HCT116 (cell line): ENCODE measurements around the gene ZNRF2. TPM values are rescaled to one million over a fixed set of nuclear protein-coding genes. Genes with fewer than 3 reads are reported as not detected.

Source experiments
- ATAC-seq: fragments of 200-7000 bp; cut with Tn5 transposase; 2 replicates; pipeline ENCODE4 v1.9.1; 2020; ENCODE audit warnings: mild to moderate bottlenecking, moderate library complexity
- BruUV-seq: library from RNA; stranded (reverse); fragments of 400-500 nt; replicated peaks from 2 replicates; lab custom pipeline; 2021; lab: Mats Ljungman, UMichigan
- CTCF ChIA-PET: fragments of 300-600 bp; sonication (Branson Sonifier 250); formaldehyde crosslinking; loops from one replicate; lab custom pipeline; 2021; ENCODE audit warnings: antibody characterized with exemption; lab: Charles Lee
- POLR2A ChIA-PET: fragments of 300-600, 350-600 bp; sonication (Branson Sonifier 250); formaldehyde crosslinking; loops from one replicate; lab custom pipeline; 2021; ENCODE audit warnings: antibody characterized with exemption; lab: Charles Lee
- RAD21 ChIA-PET, 2 experiments: fragments of 300-600 bp; sonication (Branson Sonifier 250); formaldehyde crosslinking; loops; one replicate each; lab custom pipeline; 2023; ENCODE audit warnings: low total read pairs in 2 of 2; ENCODE audit not compliant: uncharacterized antibody in 2 of 2, unreplicated experiment in 2 of 2, low non-redundant PET in 1 of 2; lab: Charles Lee
- DNase-seq: peaks from one replicate; pipeline ENCODE4 v3.0.0-alpha.2; 2010; ENCODE audit warnings: low read depth, low spot score
- H2AFZ ChIP-seq: fragments of 200-600 bp; shearing (Covaris generic), sonication (generic); 2 replicates; pipeline ENCODE4 v1.6.1; 2017; ENCODE audit warnings: low read depth, mixed run types, mixed read lengths, antibody characterized with exemption, low read length; ENCODE audit not compliant: poor library complexity, severe bottlenecking
- H3K27ac ChIP-seq: 2 replicates; pipeline ENCODE4 v1.5.1; 2012; ENCODE audit warnings: low read depth, low read length
- H3K27me3 ChIP-seq: fragments of 200-600 bp; sonication (generic); 2 replicates; pipeline ENCODE4 v1.6.1; 2016; ENCODE audit warnings: mixed run types, low read length, mixed read lengths; ENCODE audit not compliant: insufficient read depth
- H3K36me3 ChIP-seq, 2 experiments: fragments of 200-500 bp in 1 of 2; fragments of 200-600 bp in 1 of 2; sonication (Bioruptor generic) in 1 of 2; sonication (generic) in 1 of 2; 2 replicates each; pipeline versions ENCODE4 v1.5.1 to v1.6.1; 2014 to 2016; ENCODE audit warnings: low read length in 2 of 2, inconsistent platforms in 1 of 2, mixed read lengths in 1 of 2, mixed run types in 1 of 2; ENCODE audit not compliant: insufficient read depth in 2 of 2, control insufficient read depth in 1 of 2
- H3K4me1 ChIP-seq, 2 experiments: fragments of 200-600 bp in 1 of 2; sonication (generic) in 1 of 2; 2 replicates each; pipeline versions ENCODE4 v1.5.1 to v1.6.1; 2012 to 2017; ENCODE audit warnings: low read length in 2 of 2, inconsistent platforms in 1 of 2, mild to moderate bottlenecking in 1 of 2, mixed read lengths in 1 of 2, mixed run types in 1 of 2, moderate library complexity in 1 of 2; ENCODE audit not compliant: insufficient read depth in 2 of 2, control insufficient read depth in 1 of 2
- H3K4me2 ChIP-seq: fragments of 200-600 bp; sonication (generic); 2 replicates; pipeline ENCODE4 v1.6.1; 2017; ENCODE audit warnings: mixed run types, low read length, mixed read lengths
- H3K4me3 ChIP-seq, 2 experiments: fragments of 200-600 bp in 1 of 2; sonication (generic) in 1 of 2; replicated peaks in 1 of 2; 2 replicates each; pipeline ENCODE4 v1.5.1; 2011 to 2016; ENCODE audit warnings: low read length in 2 of 2, control low read depth in 1 of 2, low read depth in 1 of 2, mild to moderate bottlenecking in 1 of 2, mixed read lengths in 1 of 2, mixed run types in 1 of 2
- H3K79me2 ChIP-seq: fragments of 200-600 bp; sonication (generic); 2 replicates; pipeline ENCODE4 v1.6.1; 2017; ENCODE audit warnings: mild to moderate bottlenecking, mixed run types, low read length, moderate library complexity, mixed read lengths; ENCODE audit not compliant: insufficient read depth
- H3K9ac ChIP-seq: fragments of 200-600 bp; sonication (generic); 2 replicates; pipeline ENCODE4 v1.6.1; 2016; ENCODE audit warnings: low read length, mixed read lengths
- H3K9me2 ChIP-seq: fragments of 200-600 bp; sonication (generic), shearing (Covaris generic); 2 replicates; pipeline ENCODE4 v1.6.1; 2017; ENCODE audit warnings: mixed run types, mild to moderate bottlenecking, moderate library complexity; ENCODE audit not compliant: insufficient read depth
- H3K9me3 ChIP-seq, 2 experiments: fragments of 200-500 bp in 1 of 2; fragments of 200-600 bp in 1 of 2; sonication (Bioruptor generic) in 1 of 2; sonication (generic) in 1 of 2; 2 replicates each; pipeline ENCODE4 v1.6.1; 2014 to 2017; ENCODE audit warnings: low read length in 2 of 2, mixed read lengths in 2 of 2, inconsistent platforms in 1 of 2, low read depth in 1 of 2, mild to moderate bottlenecking in 1 of 2, mixed run types in 1 of 2, moderate library complexity in 1 of 2; ENCODE audit not compliant: control insufficient read depth in 1 of 2, insufficient read depth in 1 of 2
- H4K20me1 ChIP-seq: fragments of 200-600 bp; sonication (generic), shearing (Covaris generic); 2 replicates; pipeline ENCODE4 v1.6.1; 2017; ENCODE audit warnings: mixed run types, mild to moderate bottlenecking, moderate library complexity; ENCODE audit not compliant: insufficient read depth
- CEBPB ChIP-seq: IDR thresholded peaks from 2 replicates; pipeline ENCODE4 v1.6.1; 2012; ENCODE audit warnings: low read depth
- EGR1 ChIP-seq: IDR thresholded peaks from 2 replicates; pipeline ENCODE4 v1.6.1; 2012; ENCODE audit warnings: low read depth
- EZH2 ChIP-seq: fragments of 200-600 bp; sonication (generic); IDR thresholded peaks from 2 replicates; pipeline ENCODE4 v1.6.1; 2017; ENCODE audit warnings: antibody characterized with exemption, mixed run types
- POLR2AphosphoS5 ChIP-seq: IDR thresholded peaks from 2 replicates; pipeline ENCODE4 v1.6.1; 2011; ENCODE audit warnings: mild to moderate bottlenecking, low read depth, low read length, moderate library complexity
- RAD21 ChIP-seq: IDR thresholded peaks from 2 replicates; pipeline ENCODE4 v1.6.1; 2012; ENCODE audit warnings: low read depth, mild to moderate bottlenecking
- TCF7L2 ChIP-seq: IDR thresholded peaks from 2 replicates; pipeline ENCODE4 v1.7.0; 2011; ENCODE audit warnings: borderline replicate concordance, inconsistent platforms; ENCODE audit not compliant: insufficient read depth, insufficient read length; ENCODE audit errors: extremely low read depth
- ZFX ChIP-seq: fragments of 450-650 bp; IDR thresholded peaks from 2 replicates; pipeline ENCODE4 v1.6.1; 2017
- intact Hi-C: fragments of 100-400 bp; cut with micrococcal nuclease; formaldehyde crosslinking; loops from 2 replicates; pipeline ENCODE4 v1.10.0; 2022
- total RNA-seq: library from RNA; stranded (reverse); gene quantifications from one replicate; pipeline ENCODE4 v1.2.1, GENCODE V29; 2021; ENCODE audit not compliant: unreplicated experiment
- TF ChIP-seq, protein P1 (sequence below): IDR thresholded peaks from 2 replicates; pipeline ENCODE4 v1.6.1; 2012; ENCODE audit warnings: low read depth

The ZNRF2 gene
- total RNA-seq, 1 experiment from 2014 or later, result 10.2 TPM

DNA sequence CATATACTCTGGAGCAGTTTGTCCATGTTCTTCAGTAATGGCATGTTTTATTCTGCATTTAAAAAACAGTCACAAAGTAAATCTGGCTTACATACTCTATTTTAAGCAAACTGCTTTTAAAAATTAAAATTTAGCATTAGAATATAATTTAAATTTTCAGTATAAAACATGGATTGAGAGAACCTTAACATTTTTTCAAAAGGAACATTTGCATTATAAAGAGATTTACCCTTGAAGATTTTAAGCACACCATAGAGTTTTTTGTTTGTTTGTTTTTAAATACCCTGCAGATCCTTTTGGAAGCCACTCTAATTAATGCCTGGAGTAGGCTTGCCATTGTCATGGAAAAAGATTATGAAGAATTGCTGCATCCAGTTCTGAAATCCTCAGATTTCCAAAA lies 70.4 kb downstream of the ZNRF2 start (continued):
- TF ChIP-seq, protein P1, sequence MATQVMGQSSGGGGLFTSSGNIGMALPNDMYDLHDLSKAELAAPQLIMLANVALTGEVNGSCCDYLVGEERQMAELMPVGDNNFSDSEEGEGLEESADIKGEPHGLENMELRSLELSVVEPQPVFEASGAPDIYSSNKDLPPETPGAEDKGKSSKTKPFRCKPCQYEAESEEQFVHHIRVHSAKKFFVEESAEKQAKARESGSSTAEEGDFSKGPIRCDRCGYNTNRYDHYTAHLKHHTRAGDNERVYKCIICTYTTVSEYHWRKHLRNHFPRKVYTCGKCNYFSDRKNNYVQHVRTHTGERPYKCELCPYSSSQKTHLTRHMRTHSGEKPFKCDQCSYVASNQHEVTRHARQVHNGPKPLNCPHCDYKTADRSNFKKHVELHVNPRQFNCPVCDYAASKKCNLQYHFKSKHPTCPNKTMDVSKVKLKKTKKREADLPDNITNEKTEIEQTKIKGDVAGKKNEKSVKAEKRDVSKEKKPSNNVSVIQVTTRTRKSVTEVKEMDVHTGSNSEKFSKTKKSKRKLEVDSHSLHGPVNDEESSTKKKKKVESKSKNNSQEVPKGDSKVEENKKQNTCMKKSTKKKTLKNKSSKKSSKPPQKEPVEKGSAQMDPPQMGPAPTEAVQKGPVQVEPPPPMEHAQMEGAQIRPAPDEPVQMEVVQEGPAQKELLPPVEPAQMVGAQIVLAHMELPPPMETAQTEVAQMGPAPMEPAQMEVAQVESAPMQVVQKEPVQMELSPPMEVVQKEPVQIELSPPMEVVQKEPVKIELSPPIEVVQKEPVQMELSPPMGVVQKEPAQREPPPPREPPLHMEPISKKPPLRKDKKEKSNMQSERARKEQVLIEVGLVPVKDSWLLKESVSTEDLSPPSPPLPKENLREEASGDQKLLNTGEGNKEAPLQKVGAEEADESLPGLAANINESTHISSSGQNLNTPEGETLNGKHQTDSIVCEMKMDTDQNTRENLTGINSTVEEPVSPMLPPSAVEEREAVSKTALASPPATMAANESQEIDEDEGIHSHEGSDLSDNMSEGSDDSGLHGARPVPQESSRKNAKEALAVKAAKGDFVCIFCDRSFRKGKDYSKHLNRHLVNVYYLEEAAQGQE, result no peak
- TF ChIP-seq RAD21 (no peak), EGR1 (no peak), EZH2 (no peak)

DNA sequence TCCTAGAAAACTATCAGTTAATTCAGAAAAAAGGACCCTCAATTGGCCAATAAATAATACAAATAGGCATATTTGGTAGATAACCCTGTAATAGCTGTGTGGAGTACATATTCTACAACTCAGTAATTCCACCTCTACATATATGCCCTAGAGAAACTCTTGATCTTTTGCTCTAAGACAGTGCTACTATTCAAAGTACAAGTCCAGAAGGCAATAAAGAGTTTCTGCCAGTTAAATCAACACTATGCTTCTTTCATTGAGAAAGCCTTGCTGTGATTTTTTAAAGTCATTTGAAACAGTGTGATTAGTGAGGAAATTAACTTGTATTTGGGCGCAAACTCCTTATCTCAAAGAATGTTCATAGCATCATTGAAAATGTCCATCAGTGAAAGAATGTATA lies 75.6 kb downstream of the ZNRF2 start:
- H3K9ac ChIP-seq, result no peak overlapping the region
- H3K27ac ChIP-seq, result no peak overlapping the region
- no peaks in the 10 kb centered on the region for H3K4me1 ChIP-seq
- H3K9me2 ChIP-seq, result no peaks in the 10 kb centered on the region
- H2AFZ ChIP-seq, result no peak overlapping the region
- no peaks in the 10 kb centered on the region for H3K36me3 ChIP-seq
- no peak overlapping the region for H3K4me3 ChIP-seq
- TF ChIP-seq POLR2AphosphoS5 (no peak), RAD21 (no peak), EGR1 (no peak), CEBPB (no peak), ZFX (no peak), TCF7L2 (no peak)
- TF ChIP-seq, all 23 proteins: peak for 0
- DNase-seq (no peak), ATAC-seq (no peak)
- Histone ChIP-seq H3K9me3 (no peaks in the 10 kb centered on the region), H3K27me3 (no peaks in the 10 kb centered on the region), H3K4me2 (no peak overlapping the region), H4K20me1 (no peaks in the 10 kb centered on the region), H3K79me2 (no peaks in the 10 kb centered on the region)
- ChIA-PET RAD21 (no interaction called here), CTCF (no interaction called here), POLR2A (no interaction called here)
- BruUV-seq, result no TSS peak
- intact Hi-C loops, result no loop called here
